H54 (cell line): ENCODE results near the gene ACD.

Source experiments
- DNase-seq: peaks from one replicate; pipeline ENCODE4 v3.0.0; 2011; ENCODE audit warnings: low spot score, mixed read lengths; ENCODE audit not compliant: insufficient read length
- FAIRE-seq: peaks from 3 replicates; lab custom pipeline; 2011; peaks lifted over from hg19 to GRCh38; lab: Jason Lieb, UNC
- POLR2A ChIP-seq: IDR thresholded peaks from 2 replicates; pipeline ENCODE4 v1.6.1; 2011; ENCODE audit warnings: low read depth, mild to moderate bottlenecking, low read length

The ACD gene

DNA sequence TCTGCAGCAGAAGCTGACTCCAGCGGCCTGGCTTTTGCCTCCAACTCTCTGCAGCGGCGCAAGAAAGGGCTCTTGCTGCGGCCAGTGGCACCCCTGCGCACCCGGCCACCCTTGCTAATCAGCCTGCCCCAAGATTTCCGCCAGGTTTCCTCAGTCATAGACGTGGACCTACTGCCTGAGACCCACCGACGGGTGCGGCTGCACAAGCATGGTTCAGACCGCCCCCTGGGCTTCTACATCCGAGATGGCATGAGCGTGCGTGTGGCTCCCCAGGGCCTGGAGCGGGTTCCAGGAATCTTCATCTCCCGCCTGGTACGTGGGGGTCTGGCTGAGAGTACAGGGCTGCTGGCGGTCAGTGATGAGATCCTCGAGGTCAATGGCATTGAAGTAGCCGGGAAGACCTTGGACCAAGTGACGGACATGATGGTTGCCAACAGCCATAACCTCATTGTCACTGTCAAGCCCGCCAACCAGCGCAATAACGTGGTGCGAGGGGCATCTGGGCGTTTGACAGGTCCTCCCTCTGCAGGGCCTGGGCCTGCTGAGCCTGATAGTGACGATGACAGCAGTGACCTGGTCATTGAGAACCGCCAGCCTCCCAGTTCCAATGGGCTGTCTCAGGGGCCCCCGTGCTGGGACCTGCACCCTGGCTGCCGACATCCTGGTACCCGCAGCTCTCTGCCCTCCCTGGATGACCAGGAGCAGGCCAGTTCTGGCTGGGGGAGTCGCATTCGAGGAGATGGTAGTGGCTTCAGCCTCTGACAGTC, 2.0 kb upstream of the ACD start:
- no peak for DNase-seq
- no peak for FAIRE-seq
- TF ChIP-seq POLR2A = no peak

DNA sequence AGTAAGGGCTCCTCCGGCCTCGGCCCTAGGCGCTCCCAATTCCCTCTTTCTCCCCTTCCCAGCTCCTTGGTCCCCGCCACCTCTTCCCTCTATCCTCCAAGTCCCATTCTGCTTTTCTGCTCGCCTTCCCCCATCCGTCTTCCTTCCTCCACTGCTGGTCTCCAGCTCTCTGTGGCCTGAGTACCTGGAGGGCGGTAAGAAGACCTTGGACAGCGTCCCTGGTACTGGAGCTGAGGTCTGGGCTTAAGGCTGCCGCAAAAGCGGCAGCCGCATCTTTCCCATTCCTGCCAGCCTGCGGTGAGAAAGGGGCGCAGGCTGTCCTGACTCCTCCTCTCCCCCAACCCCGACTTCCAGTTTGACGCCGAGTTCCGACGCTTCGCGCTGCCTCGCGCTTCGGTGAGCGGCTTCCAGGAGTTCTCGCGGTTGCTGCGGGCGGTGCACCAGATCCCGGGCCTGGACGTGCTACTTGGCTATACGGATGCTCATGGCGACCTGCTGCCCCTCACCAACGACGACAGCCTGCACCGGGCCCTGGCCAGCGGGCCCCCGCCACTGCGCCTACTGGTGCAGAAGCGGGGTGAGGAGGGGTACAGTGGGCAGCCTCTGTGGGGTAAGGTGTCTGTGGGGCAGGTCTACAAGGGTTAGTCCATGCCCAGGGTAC, 1.2 kb upstream of the ACD start:
- FAIRE-seq = no peak
- peak; percentile 74 for DNase-seq
- no peak for TF ChIP-seq POLR2A

DNA sequence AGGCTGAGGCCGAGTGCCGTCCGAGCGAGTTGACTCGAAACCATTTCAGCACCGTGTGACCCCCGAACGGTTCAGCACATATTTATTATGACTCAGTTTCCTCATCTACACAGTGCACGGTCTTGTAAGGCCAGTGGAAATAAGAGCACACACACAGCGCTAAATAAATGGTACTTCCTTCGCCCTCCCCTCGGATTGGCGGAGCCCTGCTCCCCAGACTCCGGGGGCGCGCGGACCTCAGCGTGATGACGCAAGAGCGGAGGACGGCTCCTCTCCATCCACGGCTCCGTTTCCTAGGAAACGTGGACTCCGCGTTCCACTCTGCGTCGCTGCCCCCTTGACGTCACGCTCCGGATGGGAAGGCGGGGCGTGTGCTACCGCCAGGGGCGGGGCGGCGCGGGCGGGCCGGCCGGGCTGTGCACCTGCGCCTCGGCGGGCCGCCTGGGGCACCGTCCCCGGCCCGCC, 536 bp upstream of the ACD start, which contains the start of gene PARD6A:
Gene PARD6A (plus strand): TSS at position 397 of the 465 bp plus-strand sequence. CDS start 79 bp downstream, outside the sequence.
- FAIRE-seq (no peak), DNase-seq (peak; percentile 100)
- TF ChIP-seq POLR2A = no peak

DNA sequence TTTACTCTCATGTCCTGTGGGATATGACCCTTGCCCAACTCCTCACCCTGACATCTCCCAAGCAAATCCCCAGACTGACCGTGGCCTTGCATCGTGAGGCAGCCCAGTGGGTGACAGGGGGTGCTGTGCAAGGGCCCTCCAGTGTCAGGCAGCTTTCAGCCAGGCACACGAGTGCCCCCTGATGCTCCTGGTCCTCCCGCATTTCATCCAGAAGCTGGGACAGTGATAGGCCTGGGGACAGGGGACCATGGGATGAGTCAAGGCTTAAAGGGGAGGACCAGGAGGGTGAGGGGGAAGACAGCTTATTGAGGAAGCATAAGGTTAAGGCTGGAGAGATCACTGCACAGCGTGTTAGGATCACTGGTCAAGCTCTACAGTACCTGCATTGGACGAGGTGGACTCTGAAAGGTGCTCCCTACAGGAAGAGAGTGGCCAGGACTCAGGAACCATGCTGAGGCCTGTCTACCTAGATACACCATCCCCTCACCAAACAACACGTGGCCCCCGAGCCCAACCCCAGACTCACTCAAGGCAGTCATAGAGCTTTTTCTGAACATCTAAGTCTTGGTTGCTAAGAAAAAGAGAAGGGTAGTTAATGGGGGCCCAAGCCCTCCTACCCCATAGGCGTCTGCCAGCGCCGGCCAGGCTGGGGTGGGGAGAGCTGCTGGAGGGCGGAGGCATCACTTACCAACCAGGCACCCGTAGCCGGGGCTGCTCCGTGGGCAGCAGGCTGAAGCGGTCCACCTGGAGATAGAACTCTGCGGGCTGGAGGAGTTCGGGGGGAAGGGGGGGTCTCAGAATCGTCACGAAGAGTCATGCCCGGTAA, 998 bp downstream of the ACD start:
- TF ChIP-seq POLR2A = no peak
- FAIRE-seq = no peak
- no peak for DNase-seq

DNA sequence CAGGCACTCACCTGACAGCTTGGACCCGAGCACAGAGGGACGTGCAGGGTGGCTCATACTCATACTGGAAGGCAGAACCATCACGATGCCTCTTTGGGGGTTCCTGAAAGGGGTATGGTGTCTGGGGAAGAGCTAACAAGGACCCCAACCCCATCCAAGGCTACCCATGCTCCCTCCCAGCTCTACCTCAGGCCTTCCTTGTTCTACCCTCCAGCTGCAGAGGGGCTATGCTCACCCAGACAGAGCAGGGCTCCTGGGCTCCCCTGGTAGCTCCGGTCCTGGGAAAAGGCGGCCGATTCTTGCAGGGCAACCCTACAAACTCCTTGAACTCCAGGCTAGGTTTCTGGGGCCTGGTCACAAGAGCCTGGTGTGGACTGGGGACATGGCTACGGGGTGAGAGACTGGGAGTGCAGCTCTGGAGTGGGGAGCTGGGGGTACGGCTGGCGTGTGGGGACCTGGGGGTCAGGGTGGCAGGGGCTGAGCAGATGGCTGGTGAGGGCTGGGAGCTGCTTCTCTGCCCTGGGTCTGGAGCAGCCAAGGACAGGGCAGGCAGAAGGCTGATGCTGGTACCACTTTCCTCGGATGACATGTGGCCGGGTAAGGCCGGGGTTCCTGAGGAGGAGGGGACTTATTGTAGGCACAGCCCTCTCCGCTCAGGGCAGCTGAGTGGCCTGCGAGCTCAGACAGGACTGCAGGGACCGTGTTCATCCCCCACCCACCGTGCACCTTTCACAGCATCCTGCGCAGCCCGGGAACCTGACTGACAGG, 2.1 kb downstream of the ACD start:
- no peak for DNase-seq
- TF ChIP-seq POLR2A = no peak
- FAIRE-seq = no peak

DNA sequence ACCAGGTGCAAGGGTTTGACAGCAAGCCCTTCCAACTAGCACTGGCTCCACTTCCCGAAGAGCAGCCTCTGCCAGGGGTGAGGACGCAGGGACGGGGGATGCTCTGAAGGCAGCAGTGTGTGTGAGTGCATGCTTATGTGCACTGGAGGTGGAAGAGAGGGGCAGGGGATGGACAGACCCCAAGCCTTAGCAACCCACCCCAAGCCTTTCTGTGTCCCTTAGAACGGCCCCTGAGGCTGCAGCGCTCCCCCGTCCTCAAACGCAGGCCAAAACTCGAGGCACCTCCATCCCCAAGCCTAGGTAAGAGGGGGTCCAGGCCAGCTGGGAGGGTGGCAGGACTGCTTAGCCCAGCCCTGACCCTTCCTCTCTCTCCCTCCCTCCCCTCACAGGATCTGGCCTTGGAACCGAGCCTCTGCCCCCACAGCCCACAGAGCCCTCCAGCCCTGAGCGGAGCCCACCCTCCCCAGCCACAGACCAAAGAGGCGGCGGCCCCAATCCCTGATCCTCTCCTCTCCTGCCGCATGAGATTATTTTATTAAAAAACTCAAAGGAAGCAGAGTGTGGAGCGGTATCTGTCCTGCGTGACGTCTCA, 2.9 kb downstream of the ACD start:
- DNase-seq = no peak
- TF ChIP-seq POLR2A = no peak
- FAIRE-seq = no peak

DNA sequence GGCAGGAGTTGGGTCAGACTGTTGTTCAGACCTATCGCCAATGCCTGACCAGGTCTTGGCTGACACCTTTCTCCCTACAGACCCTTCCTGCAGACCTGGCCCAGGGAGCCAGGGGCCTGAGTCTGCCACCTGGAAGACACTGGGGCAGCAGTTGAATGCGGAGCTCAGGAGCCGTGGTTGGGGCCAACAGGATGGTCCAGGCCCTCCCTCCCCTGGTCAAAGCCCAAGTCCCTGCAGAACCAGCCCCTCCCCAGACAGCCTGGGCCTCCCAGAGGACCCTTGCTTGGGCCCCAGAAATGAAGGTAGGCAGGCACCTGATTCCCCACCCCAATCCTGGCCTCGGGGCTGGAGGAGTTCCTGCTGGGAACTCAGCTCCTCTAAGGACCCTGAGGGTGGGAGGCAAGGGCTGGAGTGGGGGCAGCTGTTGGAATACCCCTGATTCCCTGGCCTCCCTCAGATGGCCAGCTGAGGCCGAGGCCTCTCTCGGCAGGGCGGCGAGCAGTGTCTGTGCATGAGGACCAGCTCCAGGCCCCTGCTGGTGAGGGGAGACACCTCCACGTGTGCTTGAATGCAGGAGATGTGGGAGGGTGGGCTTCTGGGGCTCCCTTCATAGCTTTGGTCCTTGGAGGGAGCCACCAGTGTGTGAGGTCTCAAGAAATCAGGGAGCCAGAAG, 3.6 kb downstream of the ACD start:
- no peak for TF ChIP-seq POLR2A
- DNase-seq (no peak), FAIRE-seq (no peak)

DNA sequence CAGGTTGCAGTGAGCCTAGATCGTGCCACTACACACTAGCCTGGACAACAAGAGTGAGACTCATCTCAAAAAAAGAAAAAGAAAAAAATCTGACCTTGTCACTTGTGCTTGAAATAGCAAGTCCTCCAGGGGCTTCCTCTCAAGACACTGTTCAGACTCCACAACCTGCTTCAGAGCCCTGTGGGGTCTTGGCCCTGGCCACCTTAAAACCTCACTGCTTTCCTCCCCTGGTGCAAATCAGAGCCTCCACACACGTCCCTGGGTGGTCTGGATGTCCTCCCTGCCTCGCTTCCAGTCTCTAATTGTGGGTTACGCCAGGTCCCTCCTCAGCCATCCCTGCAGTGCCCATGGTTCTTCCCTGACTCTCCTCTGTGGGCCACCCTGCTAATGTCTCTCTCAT, 4.7 kb downstream of the ACD start:
- TF ChIP-seq POLR2A = no peak
- DNase-seq (no peak), FAIRE-seq (no peak)

DNA sequence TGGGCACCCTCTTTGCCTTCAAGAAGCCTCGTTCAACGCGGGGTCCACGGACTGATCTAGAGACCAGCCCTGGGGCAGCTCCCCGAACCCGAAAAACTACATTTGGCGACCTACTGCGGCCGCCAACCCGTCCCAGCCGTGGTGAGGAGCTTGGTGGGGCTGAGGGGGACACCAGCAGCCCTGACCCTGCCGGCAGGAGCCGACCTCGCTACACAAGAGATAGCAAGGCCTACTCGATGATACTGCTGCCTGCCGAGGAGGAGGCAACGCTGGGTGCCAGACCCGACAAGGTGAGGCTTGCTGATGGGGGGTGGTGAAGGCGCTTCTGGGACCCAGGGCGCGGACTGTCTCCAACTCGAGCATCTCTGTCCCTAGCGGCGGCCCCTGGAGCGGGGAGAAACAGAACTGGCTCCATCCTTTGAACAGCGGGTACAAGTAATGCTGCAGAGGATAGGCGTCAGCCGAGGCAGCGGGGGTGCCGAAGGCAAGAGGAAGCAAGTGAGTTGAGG, 5.6 kb downstream of the ACD start:
- FAIRE-seq (no peak), DNase-seq (no peak)
- TF ChIP-seq POLR2A = no peak

DNA sequence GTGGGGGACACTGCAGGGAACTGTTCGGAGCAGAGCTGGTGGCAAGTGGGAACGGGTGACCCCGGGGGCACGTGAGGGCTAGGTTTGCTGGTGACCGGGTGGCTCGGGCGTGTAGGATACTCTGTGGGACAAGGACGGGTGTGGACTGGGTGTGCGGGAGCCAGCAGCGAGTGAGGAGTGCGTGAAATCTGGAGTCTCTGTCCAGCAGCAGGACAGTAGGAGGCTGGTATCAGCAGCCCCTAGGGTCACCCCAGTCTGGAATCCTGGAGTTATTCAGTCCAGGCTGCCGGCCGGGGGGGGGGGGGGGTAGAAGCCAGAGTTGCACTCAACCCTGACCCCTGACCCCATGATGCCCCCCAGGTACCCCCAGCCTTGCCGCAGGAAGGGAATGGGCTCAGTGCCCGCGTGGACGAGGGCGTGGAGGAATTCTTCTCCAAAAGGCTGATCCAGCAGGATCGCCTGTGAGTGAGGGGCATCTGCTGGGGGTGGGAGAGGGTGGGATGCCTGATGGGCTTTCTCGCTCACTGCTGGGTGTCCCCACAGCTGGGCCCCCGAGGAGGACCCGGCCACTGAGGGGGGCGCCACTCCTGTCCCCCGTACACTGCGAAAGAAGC, 6.2 kb downstream of the ACD start:
- no peak for FAIRE-seq
- TF ChIP-seq POLR2A = no peak
- DNase-seq = no peak

DNA sequence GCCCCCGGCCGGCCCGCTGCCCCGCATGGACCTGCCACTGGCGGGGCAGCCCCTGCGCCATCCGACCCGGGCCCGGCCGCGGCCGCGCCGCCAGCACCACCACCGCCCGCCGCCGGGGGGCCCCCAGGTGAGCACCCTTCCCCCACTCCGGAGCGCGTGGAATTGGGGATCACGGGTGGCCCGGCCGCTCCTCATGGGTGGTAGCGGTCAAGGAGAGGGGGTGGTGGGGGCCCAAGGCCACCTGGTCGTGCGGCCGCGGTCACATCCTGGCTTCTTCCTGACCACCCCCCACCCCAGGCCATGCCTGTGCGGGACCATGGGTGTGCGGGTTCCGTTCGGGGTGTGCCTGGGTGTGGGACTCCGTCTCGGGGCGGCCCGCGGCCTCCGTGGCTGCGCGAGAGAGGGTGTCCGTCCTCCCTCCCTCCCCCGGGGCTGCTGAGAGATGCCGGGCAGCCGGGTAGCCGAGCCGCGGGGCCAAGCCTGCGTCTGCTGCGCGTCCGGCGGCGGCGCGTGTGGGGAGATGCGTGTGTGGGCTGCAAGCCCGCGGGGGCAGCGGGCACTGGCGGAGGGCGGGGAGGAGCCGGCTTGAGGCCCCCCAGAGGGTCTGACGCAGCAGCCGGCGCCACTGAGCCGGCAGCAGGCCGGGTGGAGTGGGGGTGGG, 6.8 kb downstream of the ACD start:
- peak; percentile 27; the same call in 1 of the 2 replicates for TF ChIP-seq POLR2A
- FAIRE-seq (no peak), DNase-seq (no peak)
